PC-9 (cell line): ENCODE data around the gene SAMD14. TPM values are rescaled to one million over a fixed set of nuclear protein-coding genes. Genes with fewer than 3 reads are reported as not detected.

Source experiments
- BruUV-seq: library from RNA; stranded (reverse); fragments of 400-500 nt; replicated peaks from 2 replicates; lab custom pipeline; 2021; lab: Mats Ljungman, UMichigan
- CTCF ChIA-PET: fragments of 300-600 bp; sonication (Branson Sonifier 250); formaldehyde crosslinking; loops from one replicate; lab custom pipeline; 2022; ENCODE audit warnings: antibody characterized with exemption; lab: Charles Lee
- POLR2A ChIA-PET: fragments of 300-600 bp; sonication (Branson Sonifier 250); formaldehyde crosslinking; loops from one replicate; lab custom pipeline; 2022; ENCODE audit warnings: antibody characterized with exemption; ENCODE audit not compliant: unreplicated experiment; lab: Charles Lee
- DNase-seq, 2 experiments: peaks; one replicate each; pipeline versions ENCODE4 v3.0.0 to v3.0.0-alpha.2; 2015 to 2022; ENCODE audit warnings: mixed read lengths in 1 of 2
- H2AFZ ChIP-seq: fragments of 200-600 bp; sonication (generic); 2 replicates; pipeline ENCODE4 v1.8.1; 2017; ENCODE audit warnings: antibody characterized with exemption
- H3F3A ChIP-seq: fragments of 200-600 bp; sonication (generic); 2 replicates; pipeline ENCODE4 v1.8.1; 2017; ENCODE audit warnings: antibody characterized with exemption, mild to moderate bottlenecking, low read depth; ENCODE audit not compliant: insufficient read depth
- H3K27ac ChIP-seq: fragments of 200-600 bp; sonication (generic); 2 replicates; pipeline ENCODE4 v1.6.1; 2016; ENCODE audit warnings: mixed run types
- H3K27me3 ChIP-seq: fragments of 200-600 bp; sonication (generic); 2 replicates; pipeline ENCODE4 v1.6.1; 2016; ENCODE audit warnings: low read depth, mixed run types; ENCODE audit not compliant: insufficient read depth
- H3K36me3 ChIP-seq: fragments of 200-600 bp; sonication (generic); 2 replicates; pipeline ENCODE4 v1.6.1; 2016; ENCODE audit warnings: low read depth, mixed run types
- H3K4me1 ChIP-seq: fragments of 200-600 bp; sonication (generic); replicated peaks from 2 replicates; pipeline ENCODE4 v1.6.1; 2016; ENCODE audit warnings: mixed run types; ENCODE audit not compliant: insufficient read depth
- H3K4me2 ChIP-seq: fragments of 200-600 bp; sonication (generic); 2 replicates; pipeline ENCODE4 v1.6.1; 2017; ENCODE audit warnings: mixed run types
- H3K4me3 ChIP-seq: fragments of 200-600 bp; sonication (generic); 2 replicates; pipeline ENCODE4 v1.6.1; 2016; ENCODE audit warnings: mixed run types
- H3K79me2 ChIP-seq: fragments of 200-600 bp; sonication (generic); 2 replicates; pipeline ENCODE4 v1.6.1; 2017; ENCODE audit warnings: low read depth, mixed run types
- H3K9me2 ChIP-seq: fragments of 200-600 bp; sonication (generic); 2 replicates; pipeline ENCODE4 v1.8.1; 2017; ENCODE audit warnings: mild to moderate bottlenecking; ENCODE audit not compliant: insufficient read depth
- H3K9me3 ChIP-seq: fragments of 200-600 bp; sonication (generic); 2 replicates; pipeline ENCODE4 v1.8.1; 2016; ENCODE audit warnings: low read depth; ENCODE audit not compliant: insufficient read depth
- H4K20me1 ChIP-seq: fragments of 200-600 bp; sonication (generic); 2 replicates; pipeline ENCODE4 v1.8.1; 2017; ENCODE audit not compliant: insufficient read depth
- EZH2 ChIP-seq: fragments of 200-600 bp; sonication (generic); IDR thresholded peaks from 2 replicates; pipeline ENCODE4 v1.8.0; 2017; ENCODE audit warnings: antibody characterized with exemption, low read depth
- intact Hi-C: fragments of 100-400 bp; cut with micrococcal nuclease; formaldehyde crosslinking; loops from one replicate; pipeline ENCODE4 v1.10.0; 2022; ENCODE audit not compliant: unreplicated experiment
- total RNA-seq: library from RNA; stranded (reverse); gene quantifications from 2 replicates; pipeline ENCODE4 v1.2.3, GENCODE V29; 2021
- TF ChIP-seq, protein P1 (sequence below): fragments of 200-600 bp; sonication (generic); conservative IDR thresholded peaks from 2 replicates; pipeline ENCODE4 v1.6.1; 2017; ENCODE audit warnings: mixed run types, antibody characterized with exemption, mild to moderate bottlenecking, moderate library complexity

The SAMD14 gene
- total RNA-seq, 1 experiment from 2014 or later, result 0.17 TPM

DNA sequence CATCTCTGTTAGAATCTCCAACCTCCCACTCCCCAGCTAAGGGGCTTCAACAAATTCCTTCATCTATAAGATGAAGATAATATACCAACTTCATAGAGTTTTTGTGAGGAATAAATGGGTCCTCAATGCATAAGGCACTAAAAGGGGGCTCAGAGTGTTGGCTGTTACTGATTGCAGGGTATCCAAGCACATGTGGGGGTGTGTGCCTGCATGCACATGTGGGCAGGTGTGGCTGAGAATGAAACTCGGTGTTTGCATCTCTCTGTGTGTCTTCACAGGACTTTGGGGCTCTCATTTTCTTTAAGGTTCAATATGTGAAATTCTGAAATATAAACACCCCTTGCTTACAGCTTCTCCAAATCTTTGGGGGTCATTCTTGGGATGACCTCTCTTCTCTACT, 24.6 kb upstream of the SAMD14 start:
- no peak overlapping the region for H3K4me3 ChIP-seq
- H3K27ac ChIP-seq, result peak overlapping the region; percentile 86
- H3K9me2 ChIP-seq, result no peaks in the 10 kb centered on the region
- no peaks in the 10 kb centered on the region for H4K20me1 ChIP-seq
- no peaks in the 10 kb centered on the region for H3K27me3 ChIP-seq
- no TSS peak for BruUV-seq
- H3K36me3 ChIP-seq, result no peaks in the 10 kb centered on the region
- H3K4me2 ChIP-seq, result peak overlapping the region; percentile 76
- H2AFZ ChIP-seq, result no peak overlapping the region
- no peaks in the 10 kb centered on the region for H3K9me3 ChIP-seq
- POLR2A ChIA-PET, result no interaction called here
- no peak for TF ChIP-seq EZH2
- TF ChIP-seq, protein P1, sequence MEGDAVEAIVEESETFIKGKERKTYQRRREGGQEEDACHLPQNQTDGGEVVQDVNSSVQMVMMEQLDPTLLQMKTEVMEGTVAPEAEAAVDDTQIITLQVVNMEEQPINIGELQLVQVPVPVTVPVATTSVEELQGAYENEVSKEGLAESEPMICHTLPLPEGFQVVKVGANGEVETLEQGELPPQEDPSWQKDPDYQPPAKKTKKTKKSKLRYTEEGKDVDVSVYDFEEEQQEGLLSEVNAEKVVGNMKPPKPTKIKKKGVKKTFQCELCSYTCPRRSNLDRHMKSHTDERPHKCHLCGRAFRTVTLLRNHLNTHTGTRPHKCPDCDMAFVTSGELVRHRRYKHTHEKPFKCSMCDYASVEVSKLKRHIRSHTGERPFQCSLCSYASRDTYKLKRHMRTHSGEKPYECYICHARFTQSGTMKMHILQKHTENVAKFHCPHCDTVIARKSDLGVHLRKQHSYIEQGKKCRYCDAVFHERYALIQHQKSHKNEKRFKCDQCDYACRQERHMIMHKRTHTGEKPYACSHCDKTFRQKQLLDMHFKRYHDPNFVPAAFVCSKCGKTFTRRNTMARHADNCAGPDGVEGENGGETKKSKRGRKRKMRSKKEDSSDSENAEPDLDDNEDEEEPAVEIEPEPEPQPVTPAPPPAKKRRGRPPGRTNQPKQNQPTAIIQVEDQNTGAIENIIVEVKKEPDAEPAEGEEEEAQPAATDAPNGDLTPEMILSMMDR, result no peak
- peaks cover 11% of the 10 kb centered on the region for H3K79me2 ChIP-seq
- intact Hi-C loops, result loop anchor here (2.0 to 5.0 kb wide), 2 partner anchors 128 to 267 kb away; no protein-coding TSS in a partner anchor
- peaks cover 45% of the 10 kb centered on the region for H3F3A ChIP-seq
- DNase-seq, result no peak
- peaks cover 47% of the 10 kb centered on the region for H3K4me1 ChIP-seq
- CTCF ChIA-PET, result interaction anchor here (0.5 to 0.7 kb wide), 4 partner anchors 19 to 127 kb away, joined by 3 to 25 read pairs (median 4); no protein-coding TSS in a partner anchor

DNA sequence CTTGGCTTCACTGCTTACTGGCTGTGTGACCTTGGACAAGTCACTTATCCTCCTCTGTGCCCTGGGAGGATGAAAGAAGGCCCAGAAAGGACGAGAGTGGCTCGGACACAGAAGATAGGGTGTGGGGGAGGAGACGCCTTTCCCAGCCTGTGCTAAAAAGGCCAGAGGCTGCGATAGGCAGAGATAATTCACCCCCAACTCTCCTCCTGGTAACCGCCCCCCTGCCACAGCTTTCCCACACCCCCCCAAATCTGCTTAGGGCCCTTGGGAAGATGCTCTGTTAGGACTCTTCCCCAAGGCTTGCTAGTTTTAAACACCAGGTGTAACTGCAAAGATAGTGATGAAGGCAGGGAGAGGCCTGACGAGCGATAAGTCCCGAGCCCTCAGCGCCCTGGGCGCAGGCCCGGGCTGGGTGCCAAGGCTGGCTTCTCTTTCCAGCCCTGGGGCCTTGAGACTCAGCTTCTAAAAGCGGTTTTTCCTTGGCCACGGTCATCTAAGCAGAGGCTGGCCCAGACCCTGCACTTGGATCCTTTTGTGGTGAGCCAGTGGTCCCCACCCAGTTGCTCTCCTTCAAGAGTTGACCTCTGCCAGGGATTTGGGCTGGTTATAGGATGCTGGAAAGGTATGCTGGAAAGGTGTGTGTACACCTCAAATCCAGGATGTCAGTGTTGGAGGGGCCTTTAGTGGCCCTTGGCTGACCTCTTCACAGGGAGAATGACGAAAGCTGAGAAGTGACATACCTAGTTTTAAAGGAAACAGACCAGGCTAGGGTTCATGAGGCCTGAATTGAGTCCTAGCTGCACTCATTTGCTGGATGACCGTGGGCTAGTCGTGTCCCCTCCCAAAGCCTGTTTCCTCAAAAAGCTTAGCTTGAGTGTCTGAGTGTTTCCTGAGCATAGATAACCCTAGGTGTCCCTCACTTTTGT, 24.0 kb upstream of the SAMD14 start:
- TF ChIP-seq EZH2, result no peak
- TF ChIP-seq, protein P1, result no peak
- peak overlapping the region; percentile 86 for H3K27ac ChIP-seq
- no peaks in the 10 kb centered on the region for H3K36me3 ChIP-seq
- no peaks in the 10 kb centered on the region for H3K9me2 ChIP-seq
- H3K9me3 ChIP-seq, result no peaks in the 10 kb centered on the region
- peaks cover 47% of the 10 kb centered on the region for H3K4me1 ChIP-seq
- H4K20me1 ChIP-seq, result no peaks in the 10 kb centered on the region
- no peak overlapping the region; the same call in 1 of the 2 replicates for H3K4me3 ChIP-seq
- BruUV-seq, result no TSS peak
- peak overlapping the region; percentile 76 for H3K4me2 ChIP-seq
- peak; percentile 90 to 99 for DNase-seq
- intact Hi-C loops, result loop anchor here (2.0 to 5.0 kb wide), 2 partner anchors 127 to 267 kb away; no protein-coding TSS in a partner anchor
- peaks cover 45% of the 10 kb centered on the region for H3F3A ChIP-seq
- H2AFZ ChIP-seq, result no peak overlapping the region
- H3K27me3 ChIP-seq, result no peaks in the 10 kb centered on the region
- H3K79me2 ChIP-seq, result peaks cover 17% of the 10 kb centered on the region
- POLR2A ChIA-PET, result interaction anchor here (0.6 kb wide), 4 partner anchors 63 to 201 kb away, joined by 3 to 22 read pairs (median 4); partner anchors contain the start of gene ITGA3
- CTCF ChIA-PET, result interaction anchor here (0.6 to 0.9 kb wide), 3 partner anchors 20 to 127 kb away, joined by 3 read pairs; no protein-coding TSS in a partner anchor

DNA sequence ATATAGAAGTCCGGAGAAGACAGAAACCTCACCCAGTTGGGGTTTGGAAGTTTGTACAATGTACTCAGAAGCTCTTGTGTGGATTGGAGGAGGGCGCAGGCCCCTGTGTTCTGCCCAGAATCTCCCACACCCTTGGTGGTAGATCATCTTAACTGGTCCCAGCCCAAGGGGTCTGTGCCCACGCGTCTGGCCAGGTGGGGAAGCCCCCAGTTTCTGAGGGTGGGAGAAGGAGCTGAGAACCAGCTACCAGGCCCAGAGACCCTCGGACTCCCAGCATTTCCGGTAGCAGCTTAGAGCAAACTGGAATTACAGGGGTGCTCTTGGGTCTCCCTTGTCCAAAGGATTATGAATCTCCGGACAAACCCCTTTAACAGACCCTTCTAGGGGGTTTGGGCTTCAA, 22.8 kb upstream of the SAMD14 start:
- no peaks in the 10 kb centered on the region for H3K9me3 ChIP-seq
- no TSS peak for BruUV-seq
- TF ChIP-seq, protein P1, result no peak
- TF ChIP-seq EZH2, result no peak
- ChIA-PET POLR2A (no interaction called here), CTCF (interaction anchor here (1.0 kb wide), 1 partner anchor 291 kb away, joined by 6 read pairs; no protein-coding TSS in a partner anchor)
- H3K27ac ChIP-seq, result peak overlapping the region; percentile 86
- peaks cover 28% of the 10 kb centered on the region for H3K79me2 ChIP-seq
- intact Hi-C loops, result loop anchor here (5.0 kb wide), 1 partner anchor 265 kb away; no protein-coding TSS in a partner anchor
- no peak overlapping the region for H2AFZ ChIP-seq
- peak overlapping the region; percentile 70; the same call in 1 of the 2 replicates for H3K4me3 ChIP-seq
- H3K4me1 ChIP-seq, result peaks cover 56% of the 10 kb centered on the region
- no peak for DNase-seq
- H3K36me3 ChIP-seq, result no peaks in the 10 kb centered on the region
- H3F3A ChIP-seq, result peaks cover 52% of the 10 kb centered on the region
- H4K20me1 ChIP-seq, result peaks cover 11% of the 10 kb centered on the region
- peak overlapping the region; percentile 76 for H3K4me2 ChIP-seq
- no peaks in the 10 kb centered on the region for H3K27me3 ChIP-seq
- H3K9me2 ChIP-seq, result no peaks in the 10 kb centered on the region
